Upper lobe of left lung (tissue), 4 donors: ENCODE data around the gene NATD1.
A peak's percentile ranks its signal among the peaks of the same experiment; 100 is the strongest.

Source experiments
- CTCF ChIP-seq, 6 experiments: fragments of 450-650 bp in 4 of 6; fragments of 200-600 bp in 2 of 6; sonication (generic) in 2 of 6; IDR thresholded peaks; one replicate each; pipeline ENCODE4 v1.5.1; 2016 to 2019; ENCODE audit warnings: antibody characterized with exemption in 6 of 6
- POLR2A ChIP-seq, 4 donors: fragments of 450-650 bp; IDR thresholded peaks; one replicate each; pipeline ENCODE4 v1.5.1; 2016 to 2017; ENCODE audit warnings: antibody characterized with exemption in 4 of 4, mild to moderate bottlenecking in 2 of 4

DNA sequence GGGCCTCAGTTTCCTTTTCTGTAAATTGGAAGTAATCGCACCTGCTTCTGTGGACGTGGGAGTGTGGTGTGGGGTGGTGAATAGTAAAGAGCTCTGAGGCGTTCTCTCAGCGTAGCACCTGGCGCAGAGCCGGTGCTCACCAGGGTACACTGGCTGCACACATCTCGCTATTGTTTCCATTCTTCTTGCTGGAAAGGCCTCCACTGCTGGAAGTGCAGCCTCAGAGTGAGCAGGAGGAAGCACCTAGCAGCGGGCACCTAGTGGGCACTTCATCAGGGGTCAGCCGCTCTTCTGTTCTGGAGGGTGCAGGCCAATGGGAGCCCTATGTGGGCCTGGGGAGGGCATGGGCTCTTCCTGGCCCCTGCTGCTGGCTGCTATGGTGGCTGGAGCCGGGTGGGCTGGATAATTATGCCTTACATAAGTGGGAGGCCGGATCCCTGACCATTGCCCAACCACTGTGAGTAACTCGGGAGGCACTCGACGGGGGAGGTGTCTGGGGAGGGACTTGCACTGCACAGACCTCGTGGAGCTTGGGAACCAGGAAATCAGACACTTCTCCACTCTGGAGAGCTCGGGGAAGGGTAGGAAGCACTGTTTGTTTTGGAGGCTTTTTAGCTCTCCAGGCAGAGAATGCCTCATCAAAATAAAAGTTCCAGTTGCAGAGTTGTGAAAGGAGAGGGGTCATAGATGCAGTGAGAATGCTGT, 33.0 kb upstream of the NATD1 start:
- peak in 3 of 4 donors; percentile 67 to 81 (median 78) for TF ChIP-seq POLR2A (IDR thresholded peaks at IDR 0.05)
- TF ChIP-seq CTCF (IDR thresholded peaks at IDR 0.05) = no peak
